Fibroblast of lung (primary cell): ENCODE results near the gene ZC3H12C. TPM values are rescaled to one million over a fixed set of nuclear protein-coding genes. Genes with fewer than 3 reads are reported as not detected.

Experiments
- DNase-seq, 2 donors: peaks; one replicate each; pipeline versions ENCODE4 v3.0.0 to v3.0.0-alpha.2; 2010; ENCODE audit warnings: low read depth in 2 of 2
- H2AFZ ChIP-seq: 2 replicates; pipeline ENCODE4 v1.5.1; 2012; ENCODE audit warnings: low read length, control low read depth, inconsistent platforms
- H3K27ac ChIP-seq: 2 replicates; pipeline ENCODE4 v1.5.1; 2011; ENCODE audit warnings: low read length, control low read depth; ENCODE audit not compliant: insufficient read depth
- H3K27me3 ChIP-seq: 2 replicates; pipeline ENCODE4 v1.5.1; 2011; ENCODE audit warnings: mild to moderate bottlenecking, low read length; ENCODE audit not compliant: control insufficient read depth, insufficient read depth
- H3K36me3 ChIP-seq: 2 replicates; pipeline ENCODE4 v1.5.1; 2011; ENCODE audit warnings: low read length; ENCODE audit not compliant: control insufficient read depth, insufficient read depth
- H3K4me1 ChIP-seq: 2 replicates; pipeline ENCODE4 v1.5.1; 2011; ENCODE audit warnings: low read length; ENCODE audit not compliant: control insufficient read depth, insufficient read depth; ENCODE audit errors: extremely low read depth
- H3K4me2 ChIP-seq: 2 replicates; pipeline ENCODE4 v1.5.1; 2011; ENCODE audit warnings: low read length, control low read depth; ENCODE audit not compliant: insufficient read depth; ENCODE audit errors: extremely low read depth
- H3K4me3 ChIP-seq, 4 experiments: fragments of 200-600 bp in 1 of 4; sonication (generic) in 1 of 4; replicated peaks in 1 of 4; 2 replicates each; pipeline ENCODE4 v1.5.1; 2011 to 2016; ENCODE audit warnings: low read length in 4 of 4, low read depth in 3 of 4, mild to moderate bottlenecking in 3 of 4, control low read depth in 2 of 4, inconsistent platforms in 1 of 4, mixed read lengths in 1 of 4; ENCODE audit not compliant: insufficient read depth in 1 of 4; ENCODE audit errors: control extremely low read depth in 1 of 4
- H3K79me2 ChIP-seq: 2 replicates; pipeline ENCODE4 v1.5.1; 2012; ENCODE audit warnings: mild to moderate bottlenecking, low read length, inconsistent platforms; ENCODE audit not compliant: control insufficient read depth, insufficient read depth
- H3K9ac ChIP-seq: 2 replicates; pipeline ENCODE4 v1.5.1; 2011; ENCODE audit warnings: mild to moderate bottlenecking, low read length, control low read depth; ENCODE audit not compliant: insufficient read depth
- H3K9me3 ChIP-seq: 2 replicates; pipeline ENCODE4 v1.5.1; 2012; ENCODE audit warnings: low read depth, low read length; ENCODE audit not compliant: control insufficient read depth, insufficient read depth
- H4K20me1 ChIP-seq: 2 replicates; pipeline ENCODE4 v1.5.1; 2011; ENCODE audit warnings: low read length; ENCODE audit not compliant: control insufficient read depth, insufficient read depth; ENCODE audit errors: extremely low read depth
- CTCF ChIP-seq, 2 donors: IDR thresholded peaks in 1 of 2; conservative IDR thresholded peaks in 1 of 2; 1 replicate in 1 of 2; 2 replicates in 1 of 2; pipeline ENCODE4 v1.5.1; 2011 to 2012; ENCODE audit warnings: low read length in 2 of 2, control low read depth in 1 of 2, inconsistent platforms in 1 of 2, low read depth in 1 of 2, mild to moderate bottlenecking in 1 of 2
- EZH2 ChIP-seq: IDR thresholded peaks from 2 replicates; pipeline ENCODE4 v1.5.1; 2012; ENCODE audit warnings: low read length, control low read depth, mild to moderate bottlenecking; ENCODE audit errors: missing control alignments
- polyA plus RNA-seq, 2 donors: library from polyadenylated mRNA; depleted of rRNA in 1 of 2; stranded (reverse) in 1 of 2; unstranded in 1 of 2; fragments of >200 nt; gene quantifications; 2 replicates each; pipeline ENCODE4 v1.2.1, GENCODE V29; 2011 to 2012; ENCODE audit warnings: missing spikeins in 1 of 2
- total RNA-seq: library from RNA; depleted of rRNA; stranded (reverse); fragments of >200 nt; gene quantifications from 2 replicates; pipeline ENCODE4 v1.2.1, GENCODE V29; 2014

ZC3H12C gene
- total and polyA plus RNA-seq, 2 donors (not counting 1 experiment from before 2014, with no cell fraction given) = 7.2 to 10.1 TPM

DNA sequence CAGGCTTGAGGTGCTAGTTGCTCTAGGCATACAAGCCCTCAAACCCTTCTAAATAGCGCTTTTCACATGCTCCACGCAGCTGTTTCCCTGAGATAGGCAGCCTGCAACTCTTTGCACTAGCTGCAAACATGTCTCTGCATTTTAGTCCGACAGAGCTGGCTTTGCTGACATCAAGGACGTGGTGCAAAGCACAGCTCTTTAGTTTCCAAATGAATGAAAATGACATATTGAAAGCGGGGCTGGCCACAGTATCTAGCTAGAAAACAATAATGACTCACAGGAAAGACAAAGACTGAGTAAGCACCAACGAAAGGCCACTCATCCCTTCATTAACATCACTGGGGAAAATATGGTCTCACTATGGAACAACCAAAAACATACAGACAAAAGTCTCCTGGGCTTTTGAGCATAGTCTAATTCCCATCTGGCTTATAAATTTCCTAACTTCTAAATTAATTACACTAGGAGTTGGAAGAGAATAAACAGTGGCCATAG, 15.3 kb upstream of the ZC3H12C start:
- H2AFZ ChIP-seq = peak overlapping the region; percentile 25
- H3K4me2 ChIP-seq = peak overlapping the region; percentile 17
- TF ChIP-seq CTCF (conservative IDR thresholded peaks at IDR 0.05 in 1 of 2, IDR thresholded peaks at IDR 0.05 in 1 of 2; ENCODE audit: low read depth in 1 of 2, low read length in 2 of 2) = no peak
- no peaks in the 10 kb centered on the region for H3K27me3 ChIP-seq
- no peaks in the 10 kb centered on the region for H3K36me3 ChIP-seq
- no peak overlapping the region for H3K9ac ChIP-seq
- peaks cover 3% of the 10 kb centered on the region for H3K4me1 ChIP-seq
- H3K27ac ChIP-seq = no peak overlapping the region
- H3K9me3 ChIP-seq = no peaks in the 10 kb centered on the region
- H4K20me1 ChIP-seq = no peaks in the 10 kb centered on the region
- no peaks in the 10 kb centered on the region for H3K79me2 ChIP-seq
- peak; percentile 56 to 71 for DNase-seq
- H3K4me3 ChIP-seq = no peak overlapping the region

DNA sequence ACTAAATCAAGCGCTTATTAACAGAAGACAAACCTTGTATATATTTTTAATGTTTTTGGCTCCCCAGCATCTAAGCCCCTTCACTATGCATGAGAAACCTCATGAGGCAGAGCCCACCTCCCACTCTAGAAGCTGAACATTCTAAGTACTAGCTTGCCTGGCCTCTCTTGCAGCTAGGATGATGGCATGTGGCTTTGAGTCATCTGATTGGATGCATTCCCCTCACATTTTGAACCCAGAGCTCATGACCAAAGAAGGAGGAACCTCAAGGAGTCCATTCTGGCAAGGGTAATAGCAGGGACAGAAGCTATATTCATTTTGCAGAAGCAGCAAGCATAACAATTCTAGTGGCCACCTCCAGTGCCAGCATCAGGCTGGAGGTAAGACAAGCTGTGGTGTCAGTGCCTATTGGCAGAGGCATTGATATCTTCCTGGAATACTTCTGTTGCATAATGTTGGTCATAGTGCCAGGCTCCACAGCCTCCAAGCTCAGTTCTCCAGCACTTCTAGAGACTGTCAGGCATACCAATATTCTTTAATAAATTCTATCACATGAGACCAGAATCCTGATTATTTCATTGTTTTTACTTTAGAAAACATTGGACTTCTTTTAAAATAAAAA, 14.2 kb upstream of the ZC3H12C start:
- Histone ChIP-seq H3K9ac (no peak overlapping the region), H3K79me2 (no peaks in the 10 kb centered on the region), H3K9me3 (no peaks in the 10 kb centered on the region), H3K27me3 (no peaks in the 10 kb centered on the region), H4K20me1 (no peaks in the 10 kb centered on the region), H3K4me2 (no peak overlapping the region), H3K4me3 (no peak overlapping the region), H2AFZ (no peak overlapping the region), H3K36me3 (no peaks in the 10 kb centered on the region), H3K27ac (no peak overlapping the region), H3K4me1 (peaks cover 3% of the 10 kb centered on the region)
- no peak for DNase-seq
- no peak for TF ChIP-seq CTCF (conservative IDR thresholded peaks at IDR 0.05 in 1 of 2, IDR thresholded peaks at IDR 0.05 in 1 of 2; ENCODE audit: low read depth in 1 of 2, low read length in 2 of 2)
- TF ChIP-seq EZH2 = no peak

GRCh38 chr11:110079726-110080125, 13.5 kb upstream of the ZC3H12C start:
- H3K27me3 ChIP-seq = no peaks in the 10 kb centered on the region
- H3K79me2 ChIP-seq = no peaks in the 10 kb centered on the region
- no peak overlapping the region for H3K4me2 ChIP-seq
- peaks cover 3% of the 10 kb centered on the region for H3K4me1 ChIP-seq
- DNase-seq = no peak
- no peaks in the 10 kb centered on the region for H3K36me3 ChIP-seq
- no peak for TF ChIP-seq EZH2
- no peak for TF ChIP-seq CTCF (conservative IDR thresholded peaks at IDR 0.05 in 1 of 2, IDR thresholded peaks at IDR 0.05 in 1 of 2; ENCODE audit: low read depth in 1 of 2, low read length in 2 of 2)
- no peak overlapping the region for H3K4me3 ChIP-seq
- H2AFZ ChIP-seq = no peak overlapping the region
- H4K20me1 ChIP-seq = no peaks in the 10 kb centered on the region
- no peak overlapping the region for H3K27ac ChIP-seq
- no peaks in the 10 kb centered on the region for H3K9me3 ChIP-seq
- no peak overlapping the region for H3K9ac ChIP-seq
